SU-DHL-6 (cell line): ENCODE measurements around the gene CPPED1.

Source experiments
- EZH2phosphoT487 ChIP-seq: fragments of 200-600 bp; sonication (generic), shearing (Covaris generic); conservative IDR thresholded peaks from 2 replicates; pipeline ENCODE4 v1.6.1; 2018; ENCODE audit warnings: mild to moderate bottlenecking, antibody characterized with exemption, low read length, moderate library complexity, mixed read lengths
- TF ChIP-seq, protein P1 (sequence below): fragments of 200-600 bp; sonication (generic); IDR thresholded peaks from one replicate; pipeline ENCODE4 v1.5.1; 2017; ENCODE audit warnings: antibody characterized with exemption, mild to moderate bottlenecking, low read length, moderate library complexity; ENCODE audit not compliant: insufficient read depth, poor library complexity, severe bottlenecking

DNA sequence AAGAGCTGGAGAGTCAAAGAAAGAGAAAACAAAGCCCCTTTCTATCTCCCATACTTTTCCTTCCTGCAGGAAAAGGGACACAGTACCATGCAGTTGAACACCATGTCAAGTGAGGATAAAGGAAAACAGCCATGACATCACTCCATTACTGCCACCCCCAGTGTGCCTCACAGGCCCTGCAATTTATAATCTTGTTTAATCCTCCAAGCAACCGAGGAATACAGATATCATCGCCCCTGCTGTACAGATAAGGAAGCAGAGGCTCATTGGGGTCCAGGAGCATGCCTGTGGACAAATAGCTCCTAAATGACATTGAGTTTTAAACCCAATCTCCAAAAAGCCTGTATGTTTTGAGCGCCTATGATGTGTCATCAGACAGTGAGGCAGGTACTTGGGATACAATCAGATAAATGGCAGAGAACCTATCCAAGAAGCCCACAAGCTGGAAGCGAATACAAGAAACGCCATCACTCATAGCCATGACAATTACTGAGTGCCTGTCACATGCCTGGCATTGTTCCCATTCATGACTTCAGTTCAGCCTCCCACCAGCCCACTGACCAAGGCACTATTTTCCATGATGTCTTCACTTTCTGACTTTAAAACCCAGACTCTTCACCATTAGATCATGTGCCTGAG lies 45.5 kb downstream of the CPPED1 start:
- TF ChIP-seq, protein P1, sequence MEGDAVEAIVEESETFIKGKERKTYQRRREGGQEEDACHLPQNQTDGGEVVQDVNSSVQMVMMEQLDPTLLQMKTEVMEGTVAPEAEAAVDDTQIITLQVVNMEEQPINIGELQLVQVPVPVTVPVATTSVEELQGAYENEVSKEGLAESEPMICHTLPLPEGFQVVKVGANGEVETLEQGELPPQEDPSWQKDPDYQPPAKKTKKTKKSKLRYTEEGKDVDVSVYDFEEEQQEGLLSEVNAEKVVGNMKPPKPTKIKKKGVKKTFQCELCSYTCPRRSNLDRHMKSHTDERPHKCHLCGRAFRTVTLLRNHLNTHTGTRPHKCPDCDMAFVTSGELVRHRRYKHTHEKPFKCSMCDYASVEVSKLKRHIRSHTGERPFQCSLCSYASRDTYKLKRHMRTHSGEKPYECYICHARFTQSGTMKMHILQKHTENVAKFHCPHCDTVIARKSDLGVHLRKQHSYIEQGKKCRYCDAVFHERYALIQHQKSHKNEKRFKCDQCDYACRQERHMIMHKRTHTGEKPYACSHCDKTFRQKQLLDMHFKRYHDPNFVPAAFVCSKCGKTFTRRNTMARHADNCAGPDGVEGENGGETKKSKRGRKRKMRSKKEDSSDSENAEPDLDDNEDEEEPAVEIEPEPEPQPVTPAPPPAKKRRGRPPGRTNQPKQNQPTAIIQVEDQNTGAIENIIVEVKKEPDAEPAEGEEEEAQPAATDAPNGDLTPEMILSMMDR, result no peak
- no peak for TF ChIP-seq EZH2phosphoT487
